Mucosa of descending colon (tissue), 3 donors: ENCODE measurements around the gene ZBTB20. TPM values are rescaled to one million over a fixed set of nuclear protein-coding genes. Genes with fewer than 3 reads are reported as not detected.
A peak's percentile ranks its signal among the peaks of the same experiment; 100 is the strongest.

ENCODE experiments used
- ATAC-seq: fragments of 200-7000 bp; cut with Tn5 transposase; one replicate; pipeline ENCODE4 v1.9.1; 2020; ENCODE audit warnings: mild to moderate bottlenecking, moderate library complexity
- DNase-seq, 3 donors: peaks; one replicate each; pipeline ENCODE4 v3.0.0-alpha.2; 2020
- H3K36me3 ChIP-seq: fragments of 200-600 bp; one replicate; pipeline ENCODE4 v1.8.0; 2021; ENCODE audit warnings: low read depth, mild to moderate bottlenecking
- H3K4me1 ChIP-seq: fragments of 200-600 bp; one replicate; pipeline ENCODE4 v1.8.0; 2021; ENCODE audit warnings: low read depth, mild to moderate bottlenecking
- H3K4me3 ChIP-seq: fragments of 200-600 bp; one replicate; pipeline ENCODE4 v1.8.0; 2021; ENCODE audit warnings: mild to moderate bottlenecking
- H3K9me3 ChIP-seq: fragments of 200-600 bp; one replicate; pipeline ENCODE4 v1.8.0; 2021; ENCODE audit warnings: mild to moderate bottlenecking
- CTCF ChIP-seq: fragments of 200-600 bp; IDR thresholded peaks from one replicate; pipeline ENCODE4 v1.8.0; 2022; ENCODE audit warnings: antibody characterized with exemption, mild to moderate bottlenecking
- intact Hi-C, 2 donors: fragments of 100-400 bp; cut with DNase I in 1 of 2; cut with micrococcal nuclease in 1 of 2; formaldehyde crosslinking; loops; one replicate each; pipeline versions ENCODE4 v1.11.0 to v1.11.1; 2022; cut with DNase I, micrococcal nuclease
- total RNA-seq, 3 donors: library from RNA; stranded (reverse); fragmentation: NEBNext Ultra II Directional in 2 of 3; extraction: Animal tissue kit (Norgen Biotek cat#: 25700) in 2 of 3; gene quantifications; one replicate each; pipeline versions ENCODE4 v1.2.1 to v1.2.4, GENCODE V29; 2021 to 2023
- donor health status: DM: no; HTN: no; CAD: no; lungs with moderate emphysema.
- donor health status: DM: no; HTN: no; CAD: no.
- donor health status: DM: no; HTN: yes; CAD: no.

ZBTB20 gene
- total RNA-seq, 3 donors from 2014 or later: 30.6 to 85.6 (median 37.3) TPM

DNA sequence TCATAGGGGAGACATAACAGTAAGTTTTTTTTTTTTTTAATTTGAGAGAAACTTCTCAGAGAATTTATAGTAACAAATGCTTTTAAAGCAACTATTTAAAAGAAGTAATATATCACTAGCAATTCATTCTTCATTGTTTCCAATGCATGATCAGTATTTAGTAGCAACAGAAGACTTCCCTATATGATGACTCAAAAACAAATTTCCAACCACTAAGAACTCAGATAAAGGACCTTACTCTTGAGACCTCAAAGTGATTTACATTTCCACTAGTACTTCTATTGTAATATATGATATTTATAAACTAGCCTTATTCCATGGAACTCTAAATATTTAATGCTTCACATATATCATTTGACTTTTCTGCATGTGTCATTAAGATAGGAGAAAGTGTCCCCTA is 356.3 kb downstream of the ZBTB20 start:
- no peaks in the 10 kb centered on the region for H3K36me3 ChIP-seq
- no peak for ATAC-seq

DNA sequence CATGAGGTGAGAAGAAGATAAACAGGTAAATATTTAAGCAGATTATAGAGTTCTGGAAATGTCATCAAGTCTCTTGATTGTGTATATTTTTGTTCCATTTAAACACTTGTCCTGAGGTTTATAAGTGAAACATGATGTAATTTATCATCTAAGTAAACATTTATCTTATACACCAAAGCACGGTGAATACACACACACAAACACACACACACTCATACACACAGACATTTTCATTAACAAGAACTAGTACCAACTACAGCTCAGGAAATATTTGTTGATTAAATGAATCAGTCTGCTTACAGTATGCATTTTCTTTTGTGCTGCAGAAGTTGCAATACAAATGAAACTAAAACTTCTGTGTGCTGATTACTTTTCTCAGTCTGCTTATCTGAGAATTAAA is 357.3 kb downstream of the ZBTB20 start:
- intact Hi-C loops: no loop called here
- ATAC-seq (no peak), DNase-seq (no peak)
- H3K4me3 ChIP-seq: no peak overlapping the region
- H3K4me1 ChIP-seq: no peaks in the 10 kb centered on the region
- H3K36me3 ChIP-seq: no peaks in the 10 kb centered on the region
- no peak for TF ChIP-seq CTCF
- H3K9me3 ChIP-seq: no peaks in the 10 kb centered on the region

More for the DNA sequence above, 356.3 kb downstream of the ZBTB20 start:
- intact Hi-C loops: no loop called here
- DNase-seq: no peak
- TF ChIP-seq CTCF: no peak
- Histone ChIP-seq H3K4me1 (no peaks in the 10 kb centered on the region), H3K9me3 (no peaks in the 10 kb centered on the region), H3K4me3 (no peak overlapping the region)

DNA sequence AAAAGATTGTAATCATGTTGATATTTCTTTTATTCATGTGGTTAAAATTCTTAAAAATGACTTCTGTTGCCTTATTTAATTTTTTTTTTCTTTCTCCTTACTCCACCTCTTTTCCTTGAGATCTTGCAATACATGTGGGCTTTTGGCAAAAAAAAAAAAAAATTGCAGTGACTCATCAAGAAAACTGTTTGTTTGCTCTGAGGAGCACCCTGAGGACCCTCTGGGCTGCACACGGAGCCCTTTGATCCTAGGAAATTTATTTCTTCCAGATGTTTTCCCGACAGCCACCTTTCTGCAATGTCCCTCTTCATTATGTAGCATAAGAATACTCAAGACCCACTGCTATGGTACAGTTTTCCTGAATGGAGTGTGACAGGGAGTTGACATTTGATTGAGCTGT is 371.7 kb downstream of the ZBTB20 start:
- H3K9me3 ChIP-seq: peaks cover 2% of the 10 kb centered on the region
- intact Hi-C loops: no loop called here
- no peak for ATAC-seq

DNA sequence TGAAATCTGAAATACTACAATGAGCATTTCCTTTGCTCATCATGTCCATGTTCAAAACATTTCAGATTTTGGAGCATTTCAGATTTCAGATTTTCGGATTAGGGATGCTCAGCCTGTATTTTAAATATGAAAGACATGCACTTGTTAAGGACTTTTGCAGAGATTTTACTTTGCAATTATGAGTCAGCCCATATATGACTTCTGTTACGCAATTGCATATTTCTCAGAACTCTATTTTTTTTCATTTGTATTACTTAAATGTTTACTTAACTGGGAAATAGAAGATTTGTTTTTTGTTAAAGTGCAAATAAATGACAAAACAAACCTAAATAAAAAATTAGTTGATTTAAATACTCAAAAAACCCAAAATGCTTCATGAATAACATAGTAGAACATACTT is 376.2 kb downstream of the ZBTB20 start:
- no peak for ATAC-seq
- no peaks in the 10 kb centered on the region for H3K4me1 ChIP-seq
- no peaks in the 10 kb centered on the region for H3K36me3 ChIP-seq
- peaks cover 2% of the 10 kb centered on the region for H3K9me3 ChIP-seq
- TF ChIP-seq CTCF: no peak
- no peak for DNase-seq
- intact Hi-C loops: no loop called here
- H3K4me3 ChIP-seq: no peak overlapping the region

More for the DNA sequence above, 371.7 kb downstream of the ZBTB20 start:
- Histone ChIP-seq H3K4me1 (no peaks in the 10 kb centered on the region), H3K4me3 (no peak overlapping the region), H3K36me3 (no peaks in the 10 kb centered on the region)
- TF ChIP-seq CTCF: no peak
- DNase-seq: no peak

DNA sequence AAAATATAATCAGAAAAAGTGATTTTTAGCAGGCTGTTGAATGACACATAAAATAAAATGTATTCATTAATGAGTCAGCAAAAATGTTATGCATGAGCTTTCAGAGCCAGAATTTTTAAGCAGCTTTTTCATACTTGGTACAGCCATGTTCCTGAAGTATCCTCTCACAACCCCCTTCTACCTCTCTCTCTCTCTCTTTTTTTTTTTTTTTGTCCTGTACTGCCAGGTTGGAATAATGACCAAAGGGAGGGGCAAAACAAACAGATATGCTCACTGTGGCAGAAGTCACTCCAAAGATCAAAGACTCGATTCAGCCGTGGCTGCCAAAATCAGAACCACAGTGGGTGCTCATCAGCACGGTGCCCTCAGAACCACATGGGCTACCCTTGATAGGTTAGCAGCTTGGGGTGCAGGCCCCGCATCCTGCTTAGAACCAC is 383.0 kb downstream of the ZBTB20 start:
- DNase-seq: peak; percentile 46 to 60 (median 53)
- intact Hi-C loops: no loop called here

More for the DNA sequence above, 383.0 kb downstream of the ZBTB20 start:
- no peak for TF ChIP-seq CTCF
- peaks cover 10% of the 10 kb centered on the region for H3K4me1 ChIP-seq
- ATAC-seq: peak; percentile 88
- no peaks in the 10 kb centered on the region for H3K36me3 ChIP-seq
- no peaks in the 10 kb centered on the region for H3K9me3 ChIP-seq
- H3K4me3 ChIP-seq: no peak overlapping the region
